GM10266 (cell line): ENCODE measurements around the gene FCHO2.

ENCODE experiments used
- DNase-seq: peaks from one replicate; pipeline ENCODE4 v3.0.0; 2012; ENCODE audit errors: extremely low spot score
- TF ChIP-seq, protein P1 (sequence below): IDR thresholded peaks from 2 replicates; pipeline ENCODE4 v1.5.1; 2012; ENCODE audit warnings: mild to moderate bottlenecking, low read depth; ENCODE audit not compliant: control insufficient read depth, insufficient read depth; ENCODE audit errors: missing control alignments

Gene FCHO2

DNA sequence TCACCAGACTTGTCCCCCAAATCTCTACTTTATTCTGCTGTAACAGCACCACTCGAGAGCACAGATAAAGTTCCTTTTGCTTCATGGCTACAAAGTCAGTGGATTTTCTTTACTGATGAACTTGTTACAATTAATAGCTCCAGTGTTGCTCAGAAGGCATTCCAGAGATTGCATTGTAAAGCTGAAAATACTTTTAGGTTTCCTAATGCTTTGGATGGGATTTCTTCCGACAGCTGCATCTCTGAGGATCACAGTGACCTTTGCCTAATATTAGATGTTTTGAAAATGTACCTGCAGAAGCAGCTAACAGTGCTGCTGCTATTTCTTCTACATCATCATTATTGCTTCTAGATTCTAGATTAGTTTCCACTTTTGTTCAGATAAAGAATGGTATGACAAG lies 105.8 kb downstream of the FCHO2 start:
- no peak for DNase-seq
- TF ChIP-seq, protein P1, sequence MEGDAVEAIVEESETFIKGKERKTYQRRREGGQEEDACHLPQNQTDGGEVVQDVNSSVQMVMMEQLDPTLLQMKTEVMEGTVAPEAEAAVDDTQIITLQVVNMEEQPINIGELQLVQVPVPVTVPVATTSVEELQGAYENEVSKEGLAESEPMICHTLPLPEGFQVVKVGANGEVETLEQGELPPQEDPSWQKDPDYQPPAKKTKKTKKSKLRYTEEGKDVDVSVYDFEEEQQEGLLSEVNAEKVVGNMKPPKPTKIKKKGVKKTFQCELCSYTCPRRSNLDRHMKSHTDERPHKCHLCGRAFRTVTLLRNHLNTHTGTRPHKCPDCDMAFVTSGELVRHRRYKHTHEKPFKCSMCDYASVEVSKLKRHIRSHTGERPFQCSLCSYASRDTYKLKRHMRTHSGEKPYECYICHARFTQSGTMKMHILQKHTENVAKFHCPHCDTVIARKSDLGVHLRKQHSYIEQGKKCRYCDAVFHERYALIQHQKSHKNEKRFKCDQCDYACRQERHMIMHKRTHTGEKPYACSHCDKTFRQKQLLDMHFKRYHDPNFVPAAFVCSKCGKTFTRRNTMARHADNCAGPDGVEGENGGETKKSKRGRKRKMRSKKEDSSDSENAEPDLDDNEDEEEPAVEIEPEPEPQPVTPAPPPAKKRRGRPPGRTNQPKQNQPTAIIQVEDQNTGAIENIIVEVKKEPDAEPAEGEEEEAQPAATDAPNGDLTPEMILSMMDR, result no peak

DNA sequence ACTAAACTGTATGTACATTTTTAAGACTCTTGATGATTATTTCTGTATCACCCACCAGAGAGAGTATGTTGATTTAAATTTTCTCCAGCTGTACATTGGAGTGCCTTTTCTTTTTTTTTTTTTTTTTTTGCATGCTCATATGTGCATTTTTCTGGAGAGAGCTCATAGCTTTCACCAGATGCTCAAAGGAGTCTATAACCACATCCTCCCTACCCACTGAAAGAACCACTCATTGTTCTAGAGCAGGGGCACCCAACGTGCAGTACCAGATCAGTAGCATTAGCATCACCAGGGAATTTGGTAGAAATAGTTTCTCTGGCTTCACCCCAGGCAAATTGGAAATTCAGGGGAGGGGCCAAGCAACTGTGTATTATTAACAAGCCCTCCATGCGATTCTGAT lies 110.6 kb downstream of the FCHO2 start:
- no peak for DNase-seq
- TF ChIP-seq, protein P1, result no peak

DNA sequence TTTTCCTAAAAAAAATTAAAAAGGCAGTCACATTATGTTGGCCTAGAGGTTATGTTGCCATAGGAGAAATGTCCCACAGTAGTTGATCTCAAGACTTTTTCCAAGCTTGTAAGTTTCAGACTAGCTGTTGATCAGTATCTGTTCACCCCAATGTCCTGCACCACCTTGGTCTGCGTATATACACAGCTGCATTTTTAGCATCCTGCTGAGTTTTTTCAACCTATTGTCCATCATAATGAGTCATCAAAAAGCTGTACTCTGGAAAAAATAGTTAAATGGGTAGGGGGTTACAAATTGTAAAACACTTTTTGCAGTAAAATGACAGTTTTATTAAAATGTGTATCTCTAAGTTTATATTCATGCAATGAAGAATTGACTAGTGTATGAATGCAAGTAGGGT lies 111.4 kb downstream of the FCHO2 start:
- no peak for DNase-seq
- TF ChIP-seq, protein P1, result no peak

DNA sequence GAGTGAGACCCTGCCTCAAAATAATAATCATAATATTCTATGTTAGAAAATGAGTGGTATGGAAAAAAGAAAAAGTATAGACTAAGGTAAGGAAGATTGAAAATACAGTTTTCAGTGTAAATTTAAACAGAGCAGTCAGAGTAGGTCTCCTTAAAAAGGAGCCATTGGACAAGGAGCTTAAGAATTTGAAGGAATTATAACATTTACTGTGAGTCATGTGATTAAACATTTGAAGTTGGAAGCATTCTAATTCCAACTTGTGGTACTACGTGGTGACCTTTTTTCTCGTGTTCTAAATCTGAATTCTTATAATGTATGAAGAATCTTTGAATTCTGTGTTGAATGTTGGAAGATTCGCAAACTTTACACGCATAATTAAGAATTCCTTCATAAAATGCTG lies 125.3 kb downstream of the FCHO2 start:
- DNase-seq, result no peak

DNA sequence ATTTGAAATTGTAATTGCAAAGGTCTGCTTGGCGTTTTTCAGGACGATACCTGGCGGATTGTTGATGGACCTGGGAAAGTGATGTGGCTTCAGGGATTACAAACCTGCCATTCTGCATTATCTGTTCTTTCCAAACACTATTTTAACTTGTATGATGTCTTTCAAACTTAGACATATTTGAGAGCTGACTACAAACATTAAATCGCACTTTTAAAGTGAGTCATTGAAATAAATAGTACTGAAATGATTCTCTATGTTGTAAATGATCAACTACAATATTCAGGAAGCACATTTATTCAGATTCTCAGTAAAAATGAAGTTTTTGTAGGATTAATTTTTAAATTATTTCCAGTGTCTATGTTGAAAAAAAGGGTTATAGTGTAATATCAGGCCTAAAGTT lies 132.2 kb downstream of the FCHO2 start:
- TF ChIP-seq, protein P1, result no peak
- no peak for DNase-seq

More for the DNA sequence above, 125.3 kb downstream of the FCHO2 start:
- TF ChIP-seq, protein P1, result no peak

DNA sequence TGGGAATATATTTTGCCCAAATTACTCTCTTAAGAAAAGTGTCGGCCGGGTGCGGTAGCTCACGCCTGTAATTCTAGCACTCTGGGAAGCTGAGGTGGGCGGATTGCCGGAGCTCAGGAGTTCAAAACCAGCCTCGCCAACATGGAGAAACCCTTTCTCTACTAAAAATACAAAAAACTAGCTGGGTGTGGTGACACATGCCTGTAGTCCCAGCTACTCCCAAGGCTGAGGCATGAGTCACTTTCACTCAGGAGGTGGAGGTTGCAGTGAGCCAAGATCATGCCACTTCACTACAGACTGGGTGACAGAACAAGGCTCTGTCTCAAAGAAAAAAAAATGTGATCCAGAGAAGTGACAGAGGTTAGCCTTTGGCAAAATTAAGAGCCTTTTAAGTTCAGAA lies 138.1 kb downstream of the FCHO2 start:
- TF ChIP-seq, protein P1, result no peak
- DNase-seq, result no peak

DNA sequence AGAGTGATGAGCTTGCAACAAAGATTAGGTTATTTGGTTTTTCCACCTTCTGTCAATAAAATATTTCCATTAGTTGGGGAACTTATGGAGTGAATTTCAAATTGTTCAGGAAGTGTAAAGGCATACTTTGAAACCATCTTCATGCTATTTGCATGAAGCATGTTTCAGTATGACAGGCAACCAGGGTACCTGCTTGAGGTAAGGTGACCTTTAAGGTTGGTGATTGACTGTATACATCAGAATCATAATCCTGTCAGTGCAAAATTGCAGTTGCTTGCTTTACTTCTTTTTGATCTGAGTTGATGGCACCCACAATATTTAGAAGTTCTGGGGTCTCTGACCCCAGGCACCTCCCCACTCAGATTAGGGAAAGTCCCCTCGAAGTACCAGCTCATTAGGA lies 138.6 kb downstream of the FCHO2 start:
- TF ChIP-seq, protein P1, result no peak
- no peak for DNase-seq
